Colon (tissue), 2 donors: ENCODE data around the gene ATP13A1.

Experiments used
- FAIRE-seq: peaks from 2 replicates; lab custom pipeline; 2012; peaks lifted over from hg19 to GRCh38; lab: Jason Lieb, UNC
- donor health status: control.
- donor health status: control.

ATP13A1 gene

DNA sequence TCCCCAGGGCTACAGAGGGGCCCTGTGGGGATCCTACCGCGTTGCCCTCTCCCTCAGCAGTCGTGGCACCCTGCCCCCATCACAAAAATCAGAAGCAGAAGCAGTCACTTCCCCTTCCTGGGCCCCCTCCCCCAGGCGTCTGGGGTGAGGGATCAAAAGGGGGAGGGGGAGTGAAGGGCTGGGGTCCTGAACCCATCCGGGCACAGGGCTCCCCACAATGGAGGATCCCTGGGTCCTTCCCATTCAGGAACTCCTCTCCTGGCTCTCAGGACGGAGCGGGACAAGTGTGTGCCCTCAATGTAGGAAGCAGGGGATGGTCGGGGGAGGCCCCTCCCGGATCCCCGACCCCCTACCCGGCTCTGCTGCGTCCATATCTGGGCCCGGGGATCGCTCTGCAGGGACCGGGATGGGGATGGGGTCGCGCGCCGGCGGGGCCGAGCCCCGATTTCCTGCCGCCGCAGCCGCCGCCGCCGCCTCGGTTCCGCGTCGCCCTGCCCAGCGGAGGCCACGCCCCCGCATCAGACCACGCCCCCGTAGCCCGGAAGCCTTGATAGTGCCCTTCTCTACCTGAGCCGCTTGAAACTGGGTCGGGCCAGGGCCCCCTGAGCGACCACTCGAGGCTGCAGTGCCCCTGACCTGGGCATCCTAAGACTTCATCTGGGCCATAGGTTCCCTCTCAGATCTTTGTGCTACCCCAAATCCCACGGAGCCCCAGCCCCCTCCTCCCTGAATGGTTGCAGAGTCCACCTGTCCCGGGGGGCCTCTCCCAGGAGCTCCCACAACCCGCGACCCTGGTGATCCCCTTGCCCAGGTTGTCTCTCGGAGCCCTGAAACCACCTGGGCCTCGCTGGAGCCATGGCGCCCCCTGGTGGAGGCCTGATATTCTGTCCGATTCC is 20.1 kb downstream of the ATP13A1 start, which contains the start of gene GMIP:
Gene GMIP, minus strand, starts transcription at position 500 of the 896 bp plus-strand sequence. Its CDS starts 128 bp downstream, at position 372.
- no peak for FAIRE-seq

DNA sequence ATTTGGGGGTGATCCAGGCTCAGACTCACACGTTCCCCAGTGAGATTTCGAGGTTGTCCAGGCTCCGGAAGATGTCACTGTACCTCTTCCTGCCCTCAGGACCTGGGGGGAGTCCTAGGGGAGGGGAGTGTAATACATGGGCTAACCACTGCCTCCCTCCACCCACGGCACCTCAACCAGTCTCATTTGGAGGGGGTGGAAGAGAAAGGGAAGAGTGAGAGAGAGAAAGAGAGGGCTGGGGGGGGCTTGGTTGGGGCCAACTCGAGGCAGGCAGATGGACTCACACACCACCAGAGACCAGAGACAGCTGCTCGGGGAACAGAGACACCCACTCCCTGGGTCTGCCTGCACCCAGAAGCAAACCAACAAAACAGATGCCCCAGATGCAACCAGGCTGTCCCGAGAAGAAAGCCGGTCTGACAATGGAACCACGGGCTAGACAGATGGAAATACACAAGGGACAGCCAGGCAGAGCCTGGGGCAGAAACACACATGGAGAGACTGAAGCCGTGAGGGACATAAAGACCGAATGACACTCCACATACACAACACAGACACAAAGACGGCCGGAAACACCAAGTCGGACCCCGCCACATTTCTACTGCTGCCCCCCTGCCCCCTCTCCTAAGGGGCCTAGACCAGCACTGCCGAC is 20.8 kb downstream of the ATP13A1 start:
- FAIRE-seq, result no peak

DNA sequence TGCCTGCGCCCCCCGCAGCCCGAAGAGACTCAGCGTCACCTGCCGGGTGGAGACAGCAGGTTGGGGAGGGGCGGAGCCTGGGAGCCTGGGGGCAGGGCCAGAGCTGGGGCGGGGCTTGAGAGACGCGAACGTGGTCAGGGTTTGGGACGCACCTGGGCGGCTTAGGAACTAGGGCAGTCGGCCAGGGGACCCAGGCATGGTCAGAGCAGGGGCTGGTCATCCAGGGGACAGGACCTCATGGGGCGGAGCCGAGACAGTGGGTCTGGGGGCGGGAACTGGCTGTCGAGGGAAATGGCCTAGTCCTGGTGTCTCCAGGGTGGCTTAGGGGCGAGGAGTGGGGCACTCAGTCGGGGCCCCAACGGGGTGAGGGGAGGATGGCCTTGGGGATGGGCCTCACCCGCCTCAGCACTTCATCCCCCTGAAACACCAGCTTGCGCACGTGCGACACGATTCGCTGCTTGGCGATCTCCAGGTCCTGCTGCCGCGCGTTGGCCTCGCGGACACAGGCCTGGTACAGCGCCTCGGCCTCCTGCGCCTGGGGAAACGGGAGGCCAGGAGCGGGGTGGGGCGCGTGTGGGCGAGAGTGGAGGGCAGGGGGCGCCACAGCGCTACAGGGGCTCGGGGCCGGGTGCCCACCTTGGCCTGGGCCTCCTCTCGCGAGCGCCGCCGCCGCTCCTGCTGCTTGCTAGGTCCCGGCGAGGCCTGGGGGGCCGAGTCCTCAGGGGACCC is 25.8 kb downstream of the ATP13A1 start:
- FAIRE-seq, result no peak

DNA sequence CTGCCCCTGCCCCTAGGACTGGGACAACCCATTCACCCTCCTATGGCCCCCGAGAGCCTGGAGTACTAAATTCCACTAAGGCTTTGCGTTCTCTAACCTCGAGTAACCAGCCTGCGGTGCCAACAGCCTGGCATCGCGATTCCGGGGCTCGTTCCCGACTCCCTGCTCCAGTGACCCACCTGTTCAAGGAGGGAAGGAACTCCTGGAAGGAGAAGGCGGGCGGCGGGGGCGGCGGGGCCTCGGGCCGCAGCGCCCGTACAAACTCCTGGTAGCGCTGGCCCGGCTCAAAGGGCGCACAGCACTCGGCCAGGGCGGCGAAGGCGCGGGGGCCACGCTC is 26.3 kb downstream of the ATP13A1 start:
- FAIRE-seq, result no peak

DNA sequence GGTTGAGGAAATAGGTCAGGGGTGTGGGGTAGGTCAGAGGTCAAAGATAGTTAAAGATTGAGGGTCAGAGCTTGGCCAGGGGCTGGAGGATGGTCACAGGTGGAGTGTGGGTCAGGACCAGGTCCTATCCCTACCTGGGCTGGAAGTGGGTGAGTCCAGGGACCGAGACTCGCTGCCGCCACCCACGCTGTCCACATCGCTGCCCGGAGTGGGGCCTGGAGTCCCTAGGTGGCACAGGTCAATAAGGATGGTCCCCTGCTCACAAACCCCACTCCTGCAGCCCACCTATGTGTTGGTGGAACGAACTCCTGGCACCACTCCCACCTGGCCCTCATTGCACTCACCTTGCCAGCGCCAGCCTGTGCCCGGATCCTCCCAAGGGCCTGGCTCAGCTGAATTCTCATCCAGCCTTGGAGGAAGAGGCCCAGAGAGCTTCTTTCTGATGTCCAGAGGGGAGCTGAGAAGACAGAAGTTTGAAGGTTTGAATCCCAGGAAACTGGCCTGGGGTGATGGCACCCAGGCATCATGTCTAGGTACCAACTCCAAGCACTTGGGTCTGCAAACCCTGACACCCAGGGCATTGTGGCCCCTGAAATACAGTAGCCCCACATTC is 26.8 kb downstream of the ATP13A1 start:
- FAIRE-seq, result no peak

DNA sequence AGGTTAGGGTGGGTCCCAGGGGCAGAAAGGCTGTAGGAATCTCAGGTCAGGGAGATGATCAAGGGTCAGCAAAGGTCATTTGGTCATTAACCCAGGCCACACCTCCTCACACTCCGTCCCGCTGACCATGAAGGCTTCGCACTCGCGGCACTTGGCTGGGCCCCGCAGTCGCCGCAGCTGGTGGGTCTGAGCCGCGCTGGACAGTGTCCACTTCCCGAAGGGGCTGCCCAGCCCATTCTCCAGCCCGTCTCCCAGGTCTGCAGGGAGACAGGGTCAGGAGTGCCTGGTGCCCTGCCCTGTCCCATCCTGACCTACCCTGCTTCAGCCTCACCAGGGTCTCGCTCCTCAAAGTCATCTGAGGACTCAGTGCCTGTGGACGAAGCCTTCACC is 28.2 kb downstream of the ATP13A1 start:
- no peak for FAIRE-seq

DNA sequence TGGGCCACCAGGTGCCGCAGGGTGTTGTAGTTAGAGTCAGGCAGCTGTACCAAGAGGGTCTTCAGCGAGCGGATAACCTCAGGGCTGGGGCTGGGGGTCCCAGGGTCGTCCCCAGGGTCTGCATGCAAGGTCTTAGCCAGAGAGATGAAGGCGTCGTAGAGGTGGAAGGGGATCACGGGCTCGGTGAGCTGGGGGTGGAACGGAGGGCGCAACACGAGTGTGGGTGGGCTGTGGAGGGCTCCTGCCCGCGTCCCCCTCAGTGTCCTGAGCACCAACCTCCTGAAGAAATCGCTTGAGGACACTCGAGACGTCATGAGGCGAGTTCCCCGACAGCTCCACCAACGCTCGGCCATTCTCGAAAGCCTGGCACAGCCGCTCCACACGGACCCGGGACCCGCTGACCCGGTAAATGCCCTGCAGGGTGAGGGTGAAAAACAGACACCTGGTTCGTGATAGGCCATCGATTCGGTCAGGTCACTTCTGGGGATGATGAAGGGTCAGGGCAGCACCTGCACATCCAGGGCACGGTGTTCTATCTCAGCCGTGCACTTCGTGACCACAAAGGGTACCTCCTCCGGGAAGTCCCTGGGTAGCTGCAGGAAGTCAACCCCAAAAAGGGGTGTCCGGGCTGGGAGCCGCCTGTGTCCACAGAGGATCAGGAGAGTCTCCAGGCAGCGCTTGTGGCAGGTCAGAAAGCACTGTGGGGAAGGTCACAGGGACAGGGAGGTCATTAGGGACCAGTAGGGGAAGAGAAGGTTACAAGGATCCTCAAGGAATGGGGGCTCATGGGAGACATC is 28.8 kb downstream of the ATP13A1 start:
- FAIRE-seq, result no peak

DNA sequence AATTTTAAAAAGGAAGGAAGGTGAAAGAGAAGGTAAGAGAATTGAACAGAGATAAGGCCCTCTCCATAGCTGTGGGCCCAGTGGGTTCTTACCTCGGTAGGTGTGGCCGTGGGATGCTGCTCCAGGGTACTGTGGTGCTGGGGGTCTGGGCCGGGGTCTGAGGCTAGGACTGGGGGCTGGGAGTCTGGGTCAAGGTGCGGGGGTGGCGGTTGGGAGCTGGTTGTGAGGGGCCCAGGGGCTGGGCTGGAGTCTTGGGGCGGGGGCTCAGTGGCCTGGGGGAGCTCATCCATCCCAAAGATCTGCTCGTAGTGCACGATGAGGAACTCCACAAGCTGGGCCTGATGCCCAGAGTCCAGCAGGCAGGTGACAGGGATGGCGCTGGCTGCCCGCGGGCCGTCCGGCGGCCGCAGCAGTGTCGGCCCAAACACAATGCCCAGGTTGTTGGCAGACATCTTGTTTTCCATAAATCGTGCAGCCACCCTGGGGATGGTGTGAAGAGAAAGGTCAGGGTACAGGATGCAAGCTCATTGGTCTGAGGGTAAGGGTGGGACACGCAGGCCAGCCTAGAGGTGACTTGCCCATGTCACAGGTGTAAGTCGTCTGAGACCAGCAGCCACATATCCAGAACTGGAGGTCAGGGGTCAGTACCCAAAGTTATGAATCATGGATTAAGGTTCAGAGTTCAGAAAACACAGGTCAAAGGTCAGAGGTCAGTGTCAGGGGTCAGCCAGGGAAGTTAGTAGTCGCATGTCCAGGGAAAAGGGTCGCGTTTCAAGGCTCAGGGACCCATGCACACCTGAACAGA is 29.6 kb downstream of the ATP13A1 start:
- FAIRE-seq, result no peak

DNA sequence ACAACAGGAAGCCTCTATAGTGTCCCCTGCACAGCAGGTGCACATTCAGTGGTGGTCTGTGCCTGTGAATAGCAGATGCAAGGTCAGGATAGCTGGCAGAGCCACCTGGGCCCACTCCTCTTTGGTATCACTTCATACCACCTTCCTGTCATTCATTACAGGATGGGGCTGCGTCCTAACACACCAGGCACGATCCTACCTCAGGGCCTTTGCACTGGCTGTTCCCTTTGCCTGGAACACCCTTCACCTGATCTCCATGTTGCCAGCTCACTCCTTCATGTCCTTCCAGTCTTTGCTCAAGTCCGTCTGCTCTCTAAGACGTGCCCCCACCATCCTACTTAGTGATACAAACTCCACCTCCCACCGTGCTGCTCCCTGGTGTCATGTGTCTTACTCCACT is 30.8 kb downstream of the ATP13A1 start:
- no peak for FAIRE-seq

DNA sequence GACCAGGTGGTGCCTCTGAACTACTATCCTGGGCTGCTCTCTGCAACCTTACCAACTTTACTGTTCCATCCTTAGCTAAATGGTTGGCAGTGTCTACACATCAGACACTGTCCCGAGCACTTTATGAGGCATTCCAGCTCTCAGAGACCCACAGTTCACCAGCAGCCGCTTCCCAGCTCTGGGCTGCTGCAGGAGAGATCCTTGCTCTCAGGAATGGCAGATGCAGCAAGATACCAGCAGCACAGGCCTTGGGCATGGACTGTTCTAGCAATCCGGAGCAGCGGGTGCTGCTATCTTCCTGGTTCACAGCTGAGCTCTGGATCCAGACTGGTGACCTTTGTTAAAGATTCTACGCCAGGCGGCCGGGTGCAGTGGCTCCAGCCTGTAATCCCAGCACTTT is 32.1 kb downstream of the ATP13A1 start:
- FAIRE-seq, result no peak

DNA sequence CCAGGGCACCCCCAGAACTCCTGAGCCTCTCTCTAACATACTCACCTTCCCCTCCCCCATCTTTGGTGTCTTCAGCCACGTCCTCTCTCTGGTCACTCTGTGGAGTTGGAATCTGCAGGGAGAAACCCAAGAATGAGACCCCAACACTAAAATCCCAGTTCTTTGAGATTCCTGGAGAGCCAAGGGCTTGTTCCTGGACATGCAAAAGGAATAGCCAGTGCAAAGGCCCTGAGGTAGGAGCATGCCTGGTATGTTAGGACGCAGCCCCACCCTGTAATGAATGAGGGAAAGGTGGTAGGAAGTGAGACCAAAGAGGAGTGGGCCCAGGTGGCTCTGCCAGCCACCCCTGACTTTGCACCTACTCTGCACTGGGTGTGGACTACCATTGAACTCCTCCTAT is 33.0 kb downstream of the ATP13A1 start:
- FAIRE-seq, result no peak

DNA sequence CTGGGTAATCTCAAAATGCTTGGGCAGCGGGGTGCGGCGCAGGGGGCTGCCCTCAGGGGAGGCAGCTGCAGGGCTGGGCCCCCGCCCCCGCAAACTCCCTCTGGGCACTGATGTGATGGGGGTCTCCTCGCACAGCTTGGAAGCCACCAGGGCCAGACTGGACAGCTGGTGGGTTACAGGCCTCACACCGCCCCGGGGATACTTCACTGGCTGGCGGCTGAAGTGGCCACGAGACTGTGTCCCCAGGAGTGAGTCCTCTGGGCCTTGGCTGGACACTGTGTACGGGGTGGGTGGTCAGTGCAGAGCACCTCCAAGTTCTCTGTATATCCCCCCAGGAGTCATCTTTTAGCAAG is 33.4 kb downstream of the ATP13A1 start:
- no peak for FAIRE-seq

DNA sequence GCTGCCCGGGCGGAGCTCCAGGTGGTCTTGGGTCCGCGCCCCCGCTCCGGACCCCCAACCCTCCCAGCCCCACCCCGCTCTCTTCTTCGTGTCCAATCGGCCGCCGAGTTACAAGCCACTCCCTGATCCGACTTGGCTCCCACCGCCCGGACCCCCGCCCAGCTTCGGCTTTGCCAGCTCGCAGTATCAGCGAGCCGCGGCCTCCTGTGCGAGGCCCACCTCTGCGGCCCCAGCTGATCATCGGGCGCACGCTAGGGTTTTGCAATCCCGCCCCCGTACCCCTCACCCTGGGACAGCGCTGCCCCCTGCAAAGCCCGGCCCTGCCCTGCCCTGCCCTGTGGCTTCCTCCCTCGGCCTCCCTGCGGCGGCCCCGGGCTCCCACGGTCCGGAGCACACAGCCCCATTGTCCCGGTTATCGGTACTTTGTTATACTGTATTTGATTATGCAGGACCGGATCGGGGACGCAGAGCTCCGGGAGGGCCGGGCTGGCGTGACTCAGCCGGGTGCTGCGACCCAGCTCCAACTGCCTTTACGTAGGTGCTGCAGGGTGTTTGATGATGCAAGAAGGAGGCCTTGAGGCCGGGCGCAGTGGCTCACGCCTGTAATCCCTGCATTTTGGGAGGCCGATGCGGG is 34.9 kb downstream of the ATP13A1 start:
- FAIRE-seq, result no peak

DNA sequence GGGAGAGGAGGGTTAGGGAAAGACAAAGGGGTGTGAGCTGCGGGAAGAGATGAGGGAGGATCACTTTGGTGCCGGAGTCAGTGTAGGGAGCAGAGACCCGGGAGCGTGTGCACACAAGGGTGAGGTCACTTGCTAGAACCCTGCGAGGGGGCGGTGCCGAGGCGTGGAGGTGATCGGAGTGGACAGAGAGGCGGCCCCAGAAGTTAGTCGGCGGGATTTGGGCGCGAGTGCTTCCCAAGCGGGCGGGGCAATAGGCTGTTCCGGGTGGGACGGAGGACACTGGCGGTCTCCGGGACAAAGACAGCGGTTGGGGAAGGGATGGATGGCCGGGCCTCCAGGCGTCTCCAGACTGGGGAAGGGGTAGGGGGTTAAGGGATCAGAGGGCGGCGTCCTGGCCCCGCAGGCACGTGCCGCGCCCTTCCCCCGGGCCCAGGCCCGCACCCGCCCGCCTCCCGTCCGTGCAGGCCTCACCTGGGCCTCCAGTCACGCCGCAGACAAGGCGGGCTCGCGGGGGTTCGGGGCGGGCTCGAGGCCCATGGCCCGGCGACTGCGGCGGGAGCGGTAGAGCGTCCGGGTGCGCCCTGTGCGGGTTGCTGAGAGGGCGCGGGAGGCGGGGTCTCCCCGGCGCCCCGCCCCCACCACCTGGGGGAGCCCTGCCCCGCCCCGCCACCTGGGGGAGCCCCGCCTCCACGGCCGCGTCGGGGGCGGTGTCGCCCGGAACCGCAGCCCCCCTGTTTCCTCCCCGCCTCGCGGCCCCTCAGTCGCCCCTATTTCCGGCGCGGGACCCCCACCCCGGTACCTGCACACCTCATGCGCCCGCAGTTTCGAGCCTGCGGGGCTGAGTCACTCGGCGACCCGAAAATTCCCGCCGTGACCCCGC is 35.6 kb downstream of the ATP13A1 start, which contains the start of gene LPAR2:
Gene LPAR2, minus strand, starts transcription at position 600 of the 880 bp plus-strand sequence. CDS start 945 bp downstream, outside the sequence.
- no peak for FAIRE-seq

DNA sequence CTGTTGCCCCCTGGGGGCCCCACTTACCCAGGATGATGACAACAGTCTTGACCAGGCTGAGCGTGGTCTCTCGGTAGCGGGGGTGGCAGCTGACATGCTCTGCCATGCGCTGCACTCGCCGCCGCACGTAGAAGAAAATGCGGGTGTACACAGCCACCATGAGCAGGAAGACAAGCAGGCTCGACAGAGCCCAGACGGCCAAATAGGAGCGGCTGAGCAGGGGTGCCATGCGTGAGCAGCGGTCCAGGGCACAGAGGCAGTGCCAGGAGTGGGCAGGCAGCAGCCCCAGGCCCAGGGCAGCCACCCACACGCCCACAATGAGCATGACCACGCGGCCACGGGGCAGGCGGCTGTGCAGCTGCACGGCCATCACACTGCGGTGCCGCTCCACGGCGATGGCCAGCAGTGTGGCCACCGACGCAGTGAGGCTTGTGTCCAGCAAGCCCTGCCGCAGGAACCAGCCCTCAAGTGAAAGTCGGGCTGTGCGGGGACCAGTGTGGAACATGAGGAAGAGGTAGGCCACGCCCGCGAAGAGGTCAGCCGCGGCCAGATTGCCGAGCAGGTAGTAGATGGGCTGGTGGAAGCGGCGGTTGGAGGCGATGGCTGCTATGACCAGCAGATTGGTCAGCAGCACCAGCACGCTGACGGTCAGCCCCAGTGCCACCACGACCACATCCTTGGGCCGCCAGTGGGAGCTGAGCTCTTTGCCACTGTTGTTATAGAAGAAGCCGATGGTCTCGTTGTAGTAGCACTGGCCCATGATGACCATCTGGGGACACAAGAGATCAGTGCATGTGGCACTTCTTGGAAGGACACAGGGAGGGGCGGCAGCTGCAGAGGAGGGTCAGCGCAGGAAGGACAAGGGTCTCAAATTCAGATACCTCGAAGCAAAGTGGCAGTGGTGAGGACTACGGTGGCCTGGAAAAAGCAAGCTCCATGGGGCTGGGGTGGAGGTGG is 36.7 kb downstream of the ATP13A1 start:
- no peak for FAIRE-seq

DNA sequence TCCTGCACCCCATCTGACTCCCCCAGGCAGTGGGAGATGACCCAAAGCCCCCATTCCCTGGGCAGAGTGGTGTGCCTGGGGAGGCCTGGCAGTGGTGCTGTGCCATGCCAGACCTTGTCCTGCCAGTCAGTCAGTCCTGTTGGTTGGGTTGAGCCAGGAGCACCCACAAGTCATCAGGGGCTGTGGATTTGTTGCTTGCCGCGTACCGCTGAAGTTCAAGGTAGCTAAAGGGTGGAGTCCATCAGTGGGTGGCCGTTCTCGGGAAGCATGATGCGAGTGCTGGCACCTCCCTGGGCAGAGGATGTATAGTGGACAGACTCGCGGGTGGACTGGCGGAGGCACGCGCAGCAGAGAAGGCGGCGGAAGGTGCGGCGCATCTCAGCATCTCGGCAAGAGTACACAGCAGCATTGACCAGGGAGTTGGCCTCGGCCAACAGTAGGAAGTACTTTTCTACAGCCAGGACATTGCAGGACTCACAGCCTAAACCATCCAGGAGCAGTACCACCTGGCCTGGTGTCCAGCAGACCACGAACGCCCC is 39.4 kb downstream of the ATP13A1 start:
- FAIRE-seq, result no peak

DNA sequence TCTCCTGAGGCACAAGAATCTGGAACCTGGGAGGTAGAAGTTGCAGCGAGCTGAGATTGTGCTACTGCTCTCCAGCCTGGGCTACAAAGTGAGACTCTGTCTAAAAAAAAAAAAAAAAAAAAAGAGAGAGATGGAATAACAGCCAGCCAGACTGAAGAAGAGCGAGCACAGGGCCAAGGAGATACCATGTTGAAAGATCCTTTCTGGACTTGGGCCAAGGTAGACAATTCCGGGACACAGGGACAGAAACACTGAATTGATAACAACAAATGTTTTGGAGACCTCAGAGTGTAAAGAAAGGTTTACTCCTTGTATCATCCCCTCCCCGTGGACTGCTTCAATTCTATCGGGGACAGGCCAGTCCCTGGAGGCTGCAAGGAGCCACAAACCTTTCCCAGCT is 40.1 kb downstream of the ATP13A1 start:
- FAIRE-seq, result no peak

DNA sequence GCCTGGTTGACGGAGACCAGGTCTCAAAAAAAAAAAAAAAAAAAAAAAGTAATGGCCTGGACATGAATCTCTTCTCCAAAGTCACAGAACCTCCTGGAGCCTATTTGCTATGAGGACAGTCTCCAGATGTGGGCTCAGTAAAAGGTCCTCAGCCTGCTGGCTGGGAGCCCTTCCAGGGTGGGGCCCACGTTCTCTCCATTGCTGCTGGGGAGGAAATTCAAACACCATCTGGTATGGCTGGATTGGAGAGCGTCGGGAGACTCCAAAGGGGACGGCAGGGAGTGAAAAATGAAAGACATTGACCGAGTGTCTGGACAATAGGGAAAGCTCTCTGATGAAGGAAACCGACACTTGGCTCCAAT is 43.6 kb downstream of the ATP13A1 start:
- no peak for FAIRE-seq
